B cell (primary cell): ENCODE measurements around the gene COL5A1. TPM values are rescaled to one million over a fixed set of nuclear protein-coding genes. Genes with fewer than 3 reads are reported as not detected.

Experiments
- ATAC-seq: fragments of 200-7000 bp; cut with Tn5 transposase; one replicate; pipeline ENCODE4 v1.10.0; 2021; ENCODE audit warnings: low read depth, mild to moderate bottlenecking, moderate number of reproducible peaks, moderate library complexity
- CTCF ChIA-PET: fragments of 350-600 bp; sonication (Branson Sonifier 250); formaldehyde crosslinking; loops from one replicate; lab custom pipeline; 2021; ENCODE audit warnings: antibody characterized with exemption, inconsistent platforms; lab: Charles Lee
- POLR2A ChIA-PET: fragments of 350-600 bp; sonication (Branson Sonifier 250); formaldehyde crosslinking; loops from one replicate; lab custom pipeline; 2021; ENCODE audit warnings: antibody characterized with exemption; lab: Charles Lee
- DNase-seq: peaks from one replicate; pipeline ENCODE4 v3.0.0; 2013
- H2AFZ ChIP-seq: 2 replicates; pipeline ENCODE4 v1.6.1; 2012; ENCODE audit warnings: mild to moderate bottlenecking, low read depth, low read length; ENCODE audit not compliant: insufficient read depth, poor library complexity, severe bottlenecking
- H3K27ac ChIP-seq, 2 donors: 1 replicate in 1 of 2; 2 replicates in 1 of 2; pipeline ENCODE4 v1.5.1; 2012 to 2013; ENCODE audit warnings: low read length in 2 of 2, mild to moderate bottlenecking in 2 of 2, moderate library complexity in 1 of 2
- H3K27me3 ChIP-seq, 4 experiments: fragments of 200-600 bp in 1 of 4; sonication (generic) in 1 of 4; replicated peaks in 1 of 4; 1 replicate in 2 of 4; 2 replicates in 2 of 4; pipeline versions ENCODE4 v1.6.1 to v1.7.0; 2013 to 2016; ENCODE audit warnings: low read length in 3 of 4, mild to moderate bottlenecking in 2 of 4, mixed read lengths in 1 of 4, moderate library complexity in 1 of 4; ENCODE audit not compliant: insufficient read depth in 4 of 4, control insufficient read depth in 3 of 4; ENCODE audit errors: control extremely low read depth in 1 of 4
- H3K36me3 ChIP-seq, 2 experiments: replicated peaks in 1 of 2; 1 replicate in 1 of 2; 2 replicates in 1 of 2; pipeline versions ENCODE4 v1.6.1 to v1.7.1; 2013; ENCODE audit warnings: low read length in 1 of 2; ENCODE audit not compliant: insufficient read depth in 2 of 2, control insufficient read depth in 1 of 2; ENCODE audit errors: control extremely low read depth in 1 of 2, extremely low read depth in 1 of 2
- H3K4me1 ChIP-seq, 2 donors: fragments of 200-600 bp in 1 of 2; sonication (generic) in 1 of 2; 1 replicate in 1 of 2; 2 replicates in 1 of 2; pipeline versions ENCODE4 v1.5.1 to v1.6.1; 2013 to 2017; ENCODE audit warnings: low read length in 2 of 2; ENCODE audit not compliant: control insufficient read depth in 2 of 2, insufficient read depth in 2 of 2
- H3K4me2 ChIP-seq: replicated peaks from 2 replicates; pipeline ENCODE3; 2012; ENCODE audit warnings: mild to moderate bottlenecking, low read depth, low read length; ENCODE audit not compliant: poor library complexity, severe bottlenecking
- H3K4me3 ChIP-seq, 5 experiments: fragments of 200-600 bp in 1 of 5; sonication (generic) in 1 of 5; 1 replicate in 3 of 5; 2 replicates in 2 of 5; pipeline versions ENCODE4 v1.5.1 to v1.7.0; 2011 to 2016; ENCODE audit warnings: low read length in 4 of 5, mild to moderate bottlenecking in 4 of 5, low read depth in 2 of 5, control low read depth in 1 of 5, moderate library complexity in 1 of 5; ENCODE audit not compliant: insufficient read depth in 1 of 5; ENCODE audit errors: control extremely low read depth in 1 of 5, extremely low read depth in 1 of 5
- H3K79me2 ChIP-seq: fragments of 200-600 bp; sonication (generic); one replicate; pipeline ENCODE4 v1.6.0; 2016; ENCODE audit warnings: low read length; ENCODE audit not compliant: control insufficient read depth, insufficient read depth
- H3K9ac ChIP-seq: fragments of 200-600 bp; sonication (generic); 2 replicates; pipeline ENCODE4 v1.6.1; 2017; ENCODE audit warnings: mild to moderate bottlenecking, low read length, moderate library complexity
- H3K9me3 ChIP-seq, 3 donors: one replicate each; pipeline versions ENCODE4 v1.6.1 to v1.7.1; 2013; ENCODE audit warnings: low read length in 2 of 3; ENCODE audit not compliant: control insufficient read depth in 2 of 3, insufficient read depth in 1 of 3; ENCODE audit errors: control extremely low read depth in 1 of 3
- H4K20me1 ChIP-seq: 2 replicates; pipeline ENCODE4 v1.6.0; 2012; ENCODE audit warnings: mild to moderate bottlenecking, low read length; ENCODE audit not compliant: insufficient read depth, control insufficient read depth, poor library complexity, severe bottlenecking
- H3K27ac Mint-ChIP-seq: one replicate; pipeline ENCODE4 v1.8.0; 2021; ENCODE audit warnings: mixed read lengths
- H3K27me3 Mint-ChIP-seq: one replicate; pipeline ENCODE4 v1.8.0; 2021; ENCODE audit warnings: mixed read lengths
- H3K4me1 Mint-ChIP-seq: one replicate; pipeline ENCODE4 v1.8.0; 2021; ENCODE audit warnings: mixed read lengths
- H3K4me3 Mint-ChIP-seq: one replicate; pipeline ENCODE4 v1.8.0; 2021; ENCODE audit warnings: mixed read lengths
- H3K9me3 Mint-ChIP-seq: one replicate; pipeline ENCODE4 v1.8.0; 2022; ENCODE audit warnings: mixed read lengths; ENCODE audit not compliant: insufficient read depth
- EZH2 ChIP-seq: IDR thresholded peaks from 2 replicates; pipeline ENCODE4 v1.6.1; 2012; ENCODE audit warnings: borderline replicate concordance, low read depth, mild to moderate bottlenecking, moderate library complexity, low read length; ENCODE audit not compliant: insufficient read depth, poor library complexity, severe bottlenecking
- WGBS: methylation state at CpG from one replicate; pipeline ENCODE4 v1.1.5; 2013; ENCODE audit warnings: missing lambda C conversion rate; ENCODE audit not compliant: insufficient coverage; 5-methylcytosine and 5-hydroxymethylcytosine counted together
- intact Hi-C: fragments of 100-400 bp; cut with micrococcal nuclease; formaldehyde crosslinking; loops from one replicate; pipeline ENCODE4 v1.10.0; 2022
- polyA plus RNA-seq: library from polyadenylated mRNA; depleted of rRNA; stranded (reverse); fragments of >200 nt; gene quantifications from 2 replicates; pipeline ENCODE4 v1.2.3, GENCODE V29; 2012
- total RNA-seq, 2 donors: library from RNA; stranded (reverse); fragments of 120-200 nt in 1 of 2; gene quantifications; 1 replicate in 1 of 2; 2 replicates in 1 of 2; pipeline versions ENCODE4 v1.2.3 to v1.2.4, GENCODE V29; 2013 to 2022
- TF ChIP-seq, protein P1 (sequence below): fragments of 200-600 bp; IDR thresholded peaks from one replicate; pipeline ENCODE4 v1.8.0; 2022; ENCODE audit warnings: antibody characterized with exemption, mild to moderate bottlenecking

COL5A1 gene
- total and polyA plus RNA-seq, 2 donors (not counting 1 experiment from before 2014, with no cell fraction given): 0.06 TPM; not detected in 1

DNA sequence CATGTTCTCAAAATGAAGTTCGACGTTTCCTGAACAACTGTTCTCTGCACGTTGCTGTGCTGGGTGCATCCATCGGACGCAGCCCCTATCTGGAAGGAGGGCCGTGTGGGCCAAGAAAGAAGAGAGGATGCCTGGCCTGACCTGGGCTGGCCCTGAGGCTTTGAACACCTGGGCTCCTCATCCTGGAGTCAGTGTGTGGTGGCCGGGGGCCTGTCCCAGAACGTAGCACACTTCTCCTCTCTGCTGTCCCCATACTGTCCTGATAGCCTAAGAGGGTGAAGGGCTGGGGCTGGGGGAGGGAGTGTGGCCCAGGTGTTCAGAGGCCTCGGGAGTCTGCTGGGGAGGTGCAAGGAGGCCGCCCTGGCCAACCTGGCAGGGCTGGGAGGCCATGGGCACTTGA, 21.5 kb downstream of the COL5A1 start:
- 94% methylated on average over 6 of the region's 10 CpGs for WGBS
- H3K79me2 ChIP-seq: no peaks in the 10 kb centered on the region
- no peaks in the 10 kb centered on the region for H4K20me1 ChIP-seq
- no peak overlapping the region for H3K4me3 ChIP-seq
- ATAC-seq (no peak), DNase-seq (no peak)
- no peaks in the 10 kb centered on the region for H3K36me3 ChIP-seq
- Mint-ChIP-seq H3K4me3 (no peak overlapping the region), H3K4me1 (no peaks in the 10 kb centered on the region), H3K9me3 (peaks cover 2% of the 10 kb centered on the region), H3K27ac (no peak overlapping the region), H3K27me3 (peaks cover 2% of the 10 kb centered on the region)
- H2AFZ ChIP-seq: no peak overlapping the region
- ChIA-PET CTCF (no interaction called here), POLR2A (no interaction called here)
- H3K9me3 ChIP-seq: peaks cover 0 to 29% (median 9%) of the 10 kb centered on the region in 3 donors
- intact Hi-C loops: no loop called here
- H3K4me2 ChIP-seq: no peak overlapping the region
- H3K27me3 ChIP-seq: no peaks in the 10 kb centered on the region
- no peak overlapping the region for H3K9ac ChIP-seq
- TF ChIP-seq, protein P1, sequence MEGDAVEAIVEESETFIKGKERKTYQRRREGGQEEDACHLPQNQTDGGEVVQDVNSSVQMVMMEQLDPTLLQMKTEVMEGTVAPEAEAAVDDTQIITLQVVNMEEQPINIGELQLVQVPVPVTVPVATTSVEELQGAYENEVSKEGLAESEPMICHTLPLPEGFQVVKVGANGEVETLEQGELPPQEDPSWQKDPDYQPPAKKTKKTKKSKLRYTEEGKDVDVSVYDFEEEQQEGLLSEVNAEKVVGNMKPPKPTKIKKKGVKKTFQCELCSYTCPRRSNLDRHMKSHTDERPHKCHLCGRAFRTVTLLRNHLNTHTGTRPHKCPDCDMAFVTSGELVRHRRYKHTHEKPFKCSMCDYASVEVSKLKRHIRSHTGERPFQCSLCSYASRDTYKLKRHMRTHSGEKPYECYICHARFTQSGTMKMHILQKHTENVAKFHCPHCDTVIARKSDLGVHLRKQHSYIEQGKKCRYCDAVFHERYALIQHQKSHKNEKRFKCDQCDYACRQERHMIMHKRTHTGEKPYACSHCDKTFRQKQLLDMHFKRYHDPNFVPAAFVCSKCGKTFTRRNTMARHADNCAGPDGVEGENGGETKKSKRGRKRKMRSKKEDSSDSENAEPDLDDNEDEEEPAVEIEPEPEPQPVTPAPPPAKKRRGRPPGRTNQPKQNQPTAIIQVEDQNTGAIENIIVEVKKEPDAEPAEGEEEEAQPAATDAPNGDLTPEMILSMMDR: no peak
- TF ChIP-seq EZH2: no peak
- no peaks in the 10 kb centered on the region for H3K4me1 ChIP-seq
- no peak overlapping the region for H3K27ac ChIP-seq

DNA sequence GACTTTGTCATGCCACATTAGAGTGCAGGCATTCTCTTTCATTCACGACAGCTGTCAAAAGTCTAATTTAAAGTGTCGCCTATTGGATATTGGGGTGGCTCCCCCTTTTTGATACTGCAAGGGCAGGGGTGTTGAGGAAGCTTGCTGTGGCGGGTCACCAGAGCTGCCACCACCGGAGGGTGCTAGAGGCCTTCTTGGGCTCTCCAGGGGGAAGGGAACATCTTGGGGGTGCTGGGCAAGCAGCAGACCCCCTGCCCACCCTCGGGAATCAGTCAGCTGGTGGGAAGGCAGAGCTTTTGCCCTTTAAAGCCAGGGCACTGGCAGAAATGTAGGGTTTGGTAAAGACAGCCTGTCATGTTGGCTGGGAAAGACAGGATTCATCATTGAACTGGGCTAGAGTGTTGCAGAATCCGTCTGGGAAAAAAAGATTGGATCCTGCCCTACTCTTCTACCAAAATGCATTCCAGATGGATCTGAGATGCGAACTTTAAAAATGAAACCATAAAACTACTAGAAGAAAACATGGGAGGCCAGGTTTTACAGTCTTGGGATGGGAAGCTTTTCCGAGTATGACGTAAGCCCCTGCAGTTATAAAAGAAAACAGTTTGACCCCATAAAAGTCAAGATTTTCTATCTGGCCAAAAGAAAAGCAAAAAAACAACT, 22.3 kb downstream of the COL5A1 start:
- Histone ChIP-seq H3K4me2 (no peak overlapping the region), H3K79me2 (no peaks in the 10 kb centered on the region), H3K4me1 (no peaks in the 10 kb centered on the region), H3K27me3 (no peaks in the 10 kb centered on the region), H4K20me1 (no peaks in the 10 kb centered on the region), H3K36me3 (no peaks in the 10 kb centered on the region), H2AFZ (no peak overlapping the region), H3K4me3 (no peak overlapping the region), H3K9me3 (peaks cover 0 to 29% (median 9%) of the 10 kb centered on the region in 3 donors), H3K27ac (no peak overlapping the region), H3K9ac (no peak overlapping the region)
- Mint-ChIP-seq H3K27ac (no peak overlapping the region), H3K4me3 (no peak overlapping the region), H3K9me3 (peaks cover 2% of the 10 kb centered on the region), H3K27me3 (peaks cover 9% of the 10 kb centered on the region), H3K4me1 (no peaks in the 10 kb centered on the region)
- no peak for DNase-seq
- 95% methylated on average over 5 of the region's 9 CpGs for WGBS
- CTCF ChIA-PET: no interaction called here
- ATAC-seq: no peak
- intact Hi-C loops: no loop called here
- POLR2A ChIA-PET: no interaction called here
- TF ChIP-seq EZH2: no peak
- TF ChIP-seq, protein P1: no peak
